ENCODE results near the gene CARMIL3. TPM values are rescaled to one million over a fixed set of nuclear protein-coding genes. Genes with fewer than 3 reads are reported as not detected.

Gene CARMIL3
- total RNA-seq, 2 donors from 2014 or later = 0.14 TPM; not detected in 1

DNA sequence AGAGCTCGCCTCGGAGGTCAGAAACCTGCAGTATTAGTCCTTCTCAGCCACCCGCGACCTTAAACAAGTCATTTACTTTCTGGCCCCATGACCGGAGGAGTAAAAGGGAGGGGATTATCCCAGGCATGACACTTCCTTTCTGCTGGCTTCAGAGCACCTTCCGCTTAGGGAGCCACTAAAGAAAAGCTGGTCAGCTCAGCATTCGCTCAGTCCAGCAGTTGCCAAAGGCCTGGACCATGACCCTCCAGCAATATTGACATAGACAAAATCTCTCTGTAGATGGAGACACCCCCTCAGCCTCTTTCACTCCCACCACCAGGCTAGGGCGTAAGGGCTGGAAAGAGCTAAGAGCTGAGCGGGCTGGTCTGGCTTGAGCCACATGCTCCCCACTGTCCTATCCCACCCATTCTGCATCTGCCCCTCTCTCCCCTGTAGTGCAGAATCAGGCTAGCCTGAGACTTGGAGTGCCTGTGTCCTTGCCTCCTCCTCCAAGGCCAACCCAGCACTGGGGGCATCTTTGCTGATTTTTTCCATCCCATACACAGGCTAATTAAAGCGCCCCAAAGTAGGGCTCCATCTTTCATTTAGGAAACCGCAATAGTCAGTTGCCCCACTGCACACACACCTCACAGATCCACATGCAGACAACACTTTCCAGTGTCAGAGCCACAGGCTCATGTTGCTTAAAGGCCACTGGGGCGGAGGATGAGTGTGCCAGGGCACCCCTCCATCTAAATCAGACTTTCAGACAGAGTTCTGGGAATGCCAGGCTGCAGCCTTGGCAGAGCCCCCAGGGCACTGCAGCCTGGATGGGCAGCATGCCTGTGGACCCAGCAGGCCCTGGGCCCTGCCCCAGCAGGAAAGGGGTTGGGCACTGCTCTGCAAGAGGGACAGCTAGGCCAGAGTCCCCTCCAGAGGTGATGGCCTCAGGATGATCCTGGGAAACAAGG, 15.6 kb downstream of the CARMIL3 start:
- H3K4me3 ChIP-seq = no peak overlapping the region
- no peak for ATAC-seq (ENCODE audit: insufficient number of reproducible peaks, low FRiP score, low read depth)
- H3K27me3 ChIP-seq (replicated peaks; ENCODE audit: insufficient read depth) = no peaks in the 10 kb centered on the region
- TF ChIP-seq, protein P1, sequence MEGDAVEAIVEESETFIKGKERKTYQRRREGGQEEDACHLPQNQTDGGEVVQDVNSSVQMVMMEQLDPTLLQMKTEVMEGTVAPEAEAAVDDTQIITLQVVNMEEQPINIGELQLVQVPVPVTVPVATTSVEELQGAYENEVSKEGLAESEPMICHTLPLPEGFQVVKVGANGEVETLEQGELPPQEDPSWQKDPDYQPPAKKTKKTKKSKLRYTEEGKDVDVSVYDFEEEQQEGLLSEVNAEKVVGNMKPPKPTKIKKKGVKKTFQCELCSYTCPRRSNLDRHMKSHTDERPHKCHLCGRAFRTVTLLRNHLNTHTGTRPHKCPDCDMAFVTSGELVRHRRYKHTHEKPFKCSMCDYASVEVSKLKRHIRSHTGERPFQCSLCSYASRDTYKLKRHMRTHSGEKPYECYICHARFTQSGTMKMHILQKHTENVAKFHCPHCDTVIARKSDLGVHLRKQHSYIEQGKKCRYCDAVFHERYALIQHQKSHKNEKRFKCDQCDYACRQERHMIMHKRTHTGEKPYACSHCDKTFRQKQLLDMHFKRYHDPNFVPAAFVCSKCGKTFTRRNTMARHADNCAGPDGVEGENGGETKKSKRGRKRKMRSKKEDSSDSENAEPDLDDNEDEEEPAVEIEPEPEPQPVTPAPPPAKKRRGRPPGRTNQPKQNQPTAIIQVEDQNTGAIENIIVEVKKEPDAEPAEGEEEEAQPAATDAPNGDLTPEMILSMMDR (IDR thresholded peaks at IDR 0.05) = no peak
- H3K9me3 ChIP-seq = no peaks in the 10 kb centered on the region
- peaks cover 0 to 10% of the 10 kb centered on the region in 2 donors for H3K4me1 ChIP-seq (ENCODE audit: control insufficient read depth in 1 of 2, low read depth in 2 of 2)
- H3K36me3 ChIP-seq = no peaks in the 10 kb centered on the region
- H3K27ac ChIP-seq = no peak overlapping the region
- no peak for DNase-seq (ENCODE audit: low spot score)

DNA sequence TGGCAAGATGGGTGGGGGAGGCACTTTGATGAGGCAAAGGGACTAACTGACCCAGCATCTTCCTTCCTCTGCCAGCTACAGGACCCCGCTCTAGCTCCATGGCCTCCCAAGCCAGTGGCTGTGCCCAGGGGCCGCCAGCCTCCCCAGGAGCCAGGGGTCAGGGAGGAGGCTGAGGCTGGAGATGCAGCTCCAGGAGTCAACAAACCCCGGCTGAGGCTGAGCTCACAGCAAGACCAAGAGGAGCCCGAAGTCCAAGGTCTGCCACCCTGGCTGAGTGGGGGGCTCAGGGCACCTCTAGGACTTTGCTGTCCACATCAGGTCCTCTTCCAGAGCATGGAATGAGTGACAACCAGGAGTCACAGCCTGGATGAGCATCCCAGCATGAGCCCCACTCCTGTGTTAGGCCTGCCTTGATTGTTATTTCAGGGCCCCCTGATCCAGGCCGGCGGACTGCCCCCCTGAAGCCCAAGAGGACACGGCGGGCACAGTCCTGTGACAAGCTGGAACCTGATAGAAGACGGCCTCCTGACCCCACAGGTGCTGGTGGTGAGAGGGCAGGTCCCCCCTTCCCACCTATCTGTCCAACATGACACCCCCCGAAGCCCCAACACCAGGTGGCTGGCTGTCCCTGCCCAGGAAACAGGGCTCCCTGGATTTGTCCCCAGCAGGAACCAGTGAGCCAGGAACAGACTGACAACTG, 17.1 kb downstream of the CARMIL3 start:
- peaks cover 0 to 16% of the 10 kb centered on the region in 2 donors for H3K4me1 ChIP-seq (ENCODE audit: control insufficient read depth in 1 of 2, low read depth in 2 of 2)
- no peak for DNase-seq (ENCODE audit: low spot score)
- H3K27ac ChIP-seq = no peak overlapping the region
- no peaks in the 10 kb centered on the region for H3K27me3 ChIP-seq (replicated peaks; ENCODE audit: insufficient read depth)
- no peaks in the 10 kb centered on the region for H3K36me3 ChIP-seq
- no peak overlapping the region for H3K4me3 ChIP-seq
- no peaks in the 10 kb centered on the region for H3K9me3 ChIP-seq
- TF ChIP-seq, protein P1 (IDR thresholded peaks at IDR 0.05) = no peak
- no peak for ATAC-seq (ENCODE audit: insufficient number of reproducible peaks, low FRiP score, low read depth)

DNA sequence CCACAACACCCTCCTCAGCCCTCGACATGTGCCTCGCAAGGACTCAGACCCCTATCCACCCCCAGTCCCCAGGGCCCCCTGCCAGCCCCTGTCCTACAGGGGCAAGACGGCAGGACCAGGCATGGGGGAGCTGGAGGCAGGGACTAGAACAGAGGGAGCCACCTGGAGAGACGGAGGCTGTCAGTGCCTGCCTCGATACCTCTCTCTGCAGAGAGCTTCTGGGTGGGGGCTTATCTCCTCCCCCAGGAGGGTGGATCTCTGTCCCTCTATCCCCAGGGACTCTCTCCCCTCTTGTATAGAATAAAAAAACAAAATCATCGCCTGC, 17.6 kb downstream of the CARMIL3 start:
- no peak for DNase-seq (ENCODE audit: low spot score)
- no peaks in the 10 kb centered on the region for H3K27me3 ChIP-seq (replicated peaks; ENCODE audit: insufficient read depth)
- no peaks in the 10 kb centered on the region for H3K9me3 ChIP-seq
- no peak overlapping the region for H3K4me3 ChIP-seq
- peaks cover 0 to 16% of the 10 kb centered on the region in 2 donors for H3K4me1 ChIP-seq (ENCODE audit: control insufficient read depth in 1 of 2, low read depth in 2 of 2)
- H3K36me3 ChIP-seq = no peaks in the 10 kb centered on the region
- TF ChIP-seq, protein P1 (IDR thresholded peaks at IDR 0.05) = no peak
- ATAC-seq (ENCODE audit: insufficient number of reproducible peaks, low FRiP score, low read depth) = no peak
- no peak overlapping the region for H3K27ac ChIP-seq

DNA sequence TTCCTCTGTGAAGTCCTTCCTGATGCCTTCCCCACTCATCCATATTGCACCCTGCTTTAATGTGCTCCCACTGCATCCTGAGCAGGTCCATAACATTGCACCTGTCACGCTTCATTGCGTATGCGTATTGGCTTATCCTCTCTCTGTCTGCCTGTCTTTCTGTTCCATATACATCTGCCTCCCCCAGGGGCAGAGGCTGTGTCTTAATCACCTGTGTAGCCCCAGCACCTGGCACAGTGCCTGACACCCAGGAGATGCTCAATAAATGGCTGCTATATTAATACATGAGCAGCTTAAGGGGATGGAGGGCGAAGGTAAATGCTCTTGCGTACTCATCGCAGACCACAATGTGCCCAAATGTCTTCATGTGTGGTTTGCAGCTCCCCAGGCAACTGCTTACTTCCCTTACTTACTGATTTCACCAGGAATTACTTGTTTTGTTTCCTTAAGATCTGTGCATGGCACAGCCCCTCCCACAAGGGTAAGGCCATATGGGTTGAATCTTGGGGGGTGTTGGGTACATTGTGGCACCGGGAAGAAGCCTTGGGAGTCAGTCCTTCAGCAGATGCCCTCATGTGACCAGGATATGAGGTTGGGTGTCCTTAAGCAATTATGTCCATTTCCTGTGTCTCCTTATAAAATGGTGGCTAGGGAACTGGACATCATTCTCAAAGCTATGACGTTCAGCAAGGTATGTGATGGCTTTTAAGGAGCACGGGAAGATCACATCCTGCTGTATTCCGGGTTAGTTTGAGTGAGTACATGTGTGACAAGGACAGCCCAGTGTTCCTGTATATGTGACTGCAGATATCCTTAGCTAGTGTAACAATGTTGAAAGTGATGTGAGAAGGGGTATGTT, 18.7 kb downstream of the CARMIL3 start:
- ATAC-seq (ENCODE audit: insufficient number of reproducible peaks, low FRiP score, low read depth) = no peak
- H3K4me1 ChIP-seq (ENCODE audit: control insufficient read depth in 1 of 2, low read depth in 2 of 2) = peaks cover 0 to 16% of the 10 kb centered on the region in 2 donors
- TF ChIP-seq, protein P1 (IDR thresholded peaks at IDR 0.05) = no peak
- H3K4me3 ChIP-seq = no peak overlapping the region
- H3K36me3 ChIP-seq = no peaks in the 10 kb centered on the region
- no peaks in the 10 kb centered on the region for H3K9me3 ChIP-seq
- H3K27me3 ChIP-seq (replicated peaks; ENCODE audit: insufficient read depth) = no peaks in the 10 kb centered on the region
- H3K27ac ChIP-seq = no peak overlapping the region
- no peak for DNase-seq (ENCODE audit: low spot score)
